ENCODE results near the gene CYP2W1. TPM values are rescaled to one million over a fixed set of nuclear protein-coding genes. Genes with fewer than 3 reads are reported as not detected.

Gene CYP2W1
- total and polyA plus RNA-seq, 2 donors (not counting 3 experiments of a cell fraction or from before 2014, with no cell fraction given): not detected

DNA sequence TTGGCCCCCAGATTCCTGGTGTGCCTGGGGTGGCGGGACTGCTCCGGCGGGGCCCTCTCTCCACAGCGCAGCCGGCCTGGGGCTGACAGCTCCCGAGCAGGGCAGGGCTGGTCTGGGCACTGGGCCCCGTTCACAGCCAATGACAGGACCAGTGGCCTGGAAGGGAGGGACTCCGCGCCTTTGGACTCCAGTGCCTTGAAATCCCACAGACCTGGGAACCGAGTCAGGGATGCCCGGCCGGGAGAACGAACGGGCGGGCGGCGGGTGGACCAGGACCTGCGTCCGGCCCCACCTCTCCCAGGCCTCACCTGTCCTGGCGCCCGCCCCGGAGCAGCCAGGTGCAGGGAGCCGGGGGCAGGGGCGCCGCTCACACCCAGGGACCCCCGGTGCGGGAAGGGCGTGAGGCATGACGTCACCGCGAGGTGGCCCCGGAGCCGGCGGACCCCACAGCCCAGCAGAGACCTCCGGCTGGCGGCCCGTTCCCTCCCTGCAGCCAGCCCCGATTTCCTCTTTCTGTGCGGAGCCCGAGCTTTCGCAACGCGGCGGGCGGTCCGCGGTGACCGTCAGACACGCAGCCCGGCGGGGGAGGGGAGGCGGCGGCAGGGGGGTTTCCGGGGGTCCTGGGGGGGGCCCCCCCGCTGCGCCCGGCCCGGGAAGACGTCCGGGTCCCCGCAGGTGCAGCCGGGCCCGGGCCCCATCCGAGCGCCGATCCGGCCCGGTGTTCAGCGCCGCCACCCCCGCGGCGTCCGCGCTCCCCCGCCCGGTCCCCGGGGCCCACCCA lies 29.2 kb upstream of the CYP2W1 start:
- H3K4me3 ChIP-seq (replicated peaks in 1 of 3; ENCODE audit: insufficient read depth in 1 of 3, low read depth in 1 of 3, low read length in 3 of 3): peak overlapping the region in 1 of 3 experiments; percentile 30
- CTCF ChIA-PET: interaction anchor here (0.6 to 1.3 kb wide), 5 partner anchors 44 to 683 kb away, joined by 3 to 5 read pairs (median 4); no protein-coding TSS in a partner anchor
- no peak overlapping the region for H3K4me2 ChIP-seq (ENCODE audit: insufficient read depth, low read length)
- TF ChIP-seq GATA2 (IDR thresholded peaks at IDR 0.05; ENCODE audit: insufficient read depth, insufficient read length, low read depth, low read length): no peak
- no peak for TF ChIP-seq POLR2A (IDR thresholded peaks at IDR 0.05; ENCODE audit: low read depth, low read length)
- TF ChIP-seq POLR2AphosphoS5 (IDR thresholded peaks at IDR 0.05; ENCODE audit: insufficient read depth, low read depth, low read length): no peak
- TF ChIP-seq, protein P1, sequence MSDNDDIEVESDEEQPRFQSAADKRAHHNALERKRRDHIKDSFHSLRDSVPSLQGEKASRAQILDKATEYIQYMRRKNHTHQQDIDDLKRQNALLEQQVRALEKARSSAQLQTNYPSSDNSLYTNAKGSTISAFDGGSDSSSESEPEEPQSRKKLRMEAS (IDR thresholded peaks at IDR 0.05; ENCODE audit: insufficient read depth, insufficient read length): no peak
- TF ChIP-seq EZH2 (IDR thresholded peaks at IDR 0.05; ENCODE audit: borderline replicate concordance, low read depth, low read length, severe bottlenecking): no peak
- TF ChIP-seq JUN (IDR thresholded peaks at IDR 0.05; ENCODE audit: borderline replicate concordance, insufficient read depth, insufficient read length, low read depth): no peak
- H3K27me3 ChIP-seq (ENCODE audit: control insufficient read depth in 2 of 2, insufficient read depth in 2 of 2, low read length in 2 of 2): peaks cover 2 to 4% of the 10 kb centered on the region in 2 experiments
- H3K79me2 ChIP-seq (ENCODE audit: control insufficient read depth, insufficient read depth, low read length): no peaks in the 10 kb centered on the region
- no peaks in the 10 kb centered on the region for H3K9me3 ChIP-seq (replicated peaks; ENCODE audit: control insufficient read depth, insufficient read depth, low read length)
- POLR2A ChIA-PET: interaction anchor here (0.5 kb wide), 1 partner anchor 114 kb away, joined by 6 read pairs; no protein-coding TSS in a partner anchor
- no peak overlapping the region for H3K27ac ChIP-seq (ENCODE audit: insufficient read depth, low read depth, low read length)
- H3K9ac ChIP-seq (replicated peaks; ENCODE audit: extremely low read depth, insufficient read depth, low read length): no peak overlapping the region
- no peak overlapping the region for H2AFZ ChIP-seq (ENCODE audit: low read depth, low read length)
- H3K9me1 ChIP-seq (replicated peaks; ENCODE audit: control insufficient read depth, extremely low read depth, insufficient read depth, low read length): no peaks in the 10 kb centered on the region
- no TSS peak for BruUV-seq (replicated peaks)
- intact Hi-C loops (cut with micrococcal nuclease) (loop anchor here (1.0 to 2.0 kb wide), 2 partner anchors 45 to 167 kb away; no protein-coding TSS in a partner anchor), dilution Hi-C loops (cut with MboI; ENCODE audit: extremely low pct_ligation_motif_present, low sequenced_read_pairs) (no loop called here)
- H3K4me1 ChIP-seq (ENCODE audit: control insufficient read depth, extremely low read depth, insufficient read depth, low read length): no peaks in the 10 kb centered on the region
- DNase-seq (ENCODE audit: low read depth, low spot score): no peak
- no peak for FAIRE-seq
- H3K36me3 ChIP-seq (ENCODE audit: control insufficient read depth in 2 of 2, extremely low read depth in 1 of 2, insufficient read depth in 2 of 2, low read length in 2 of 2): no peaks in the 10 kb centered on the region
- no peaks in the 10 kb centered on the region for H4K20me1 ChIP-seq (replicated peaks; ENCODE audit: control insufficient read depth, extremely low read depth, insufficient read depth, low read length)

Data from endothelial cell of umbilical vein (primary cell).